Coronary artery (tissue), 2 donors: ENCODE data around the gene SIN3B.

Experiments used
- DNase-seq: peaks from one replicate; pipeline ENCODE4 v3.0.0-alpha.2; 2017; ENCODE audit warnings: low spot score
- H3K27ac ChIP-seq, 2 donors: fragments of 200-600 bp; sonication (generic); one replicate each; pipeline ENCODE4 v1.5.1; 2016 to 2019
- H3K4me3 ChIP-seq: fragments of 200-600 bp; sonication (generic); 2 replicates; pipeline ENCODE4 v1.5.1; 2016; ENCODE audit warnings: mild to moderate bottlenecking, moderate library complexity
- CTCF ChIP-seq: fragments of 200-600 bp; sonication (generic); IDR thresholded peaks from one replicate; pipeline ENCODE4 v1.5.1; 2019; ENCODE audit warnings: antibody characterized with exemption

SIN3B gene

GRCh38 chr19:16853066-16853465 is 23.9 kb downstream of the SIN3B start:
- H3K4me3 ChIP-seq, result no peak overlapping the region
- TF ChIP-seq CTCF, result no peak

GRCh38 chr19:16856091-16856490 is 26.9 kb downstream of the SIN3B start:
- DNase-seq, result no peak
- H3K4me3 ChIP-seq, result no peak overlapping the region
- TF ChIP-seq CTCF, result no peak
- H3K27ac ChIP-seq, result no peak overlapping the region

More at GRCh38 chr19:16853066-16853465, 23.9 kb downstream of the SIN3B start:
- H3K27ac ChIP-seq, result no peak overlapping the region
- DNase-seq, result no peak

GRCh38 chr19:16859626-16860025 is 30.4 kb downstream of the SIN3B start:
- no peak for DNase-seq
- H3K4me3 ChIP-seq, result no peak overlapping the region
- H3K27ac ChIP-seq, result no peak overlapping the region
- TF ChIP-seq CTCF, result no peak

GRCh38 chr19:16860118-16860517 is 30.9 kb downstream of the SIN3B start:
- H3K4me3 ChIP-seq, result no peak overlapping the region
- H3K27ac ChIP-seq, result no peak overlapping the region
- no peak for TF ChIP-seq CTCF
- no peak for DNase-seq

- no peak for DNase-seq
- no peak for TF ChIP-seq CTCF
- Histone ChIP-seq H3K27ac (no peak overlapping the region), H3K4me3 (no peak overlapping the region)
Observed at GRCh38 chr19:16861011-16861410, 31.8 kb downstream of the SIN3B start.

GRCh38 chr19:16861834-16862233 is 32.6 kb downstream of the SIN3B start:
- no peak for DNase-seq
- TF ChIP-seq CTCF, result no peak
- no peak overlapping the region for H3K27ac ChIP-seq
- no peak overlapping the region for H3K4me3 ChIP-seq

- Histone ChIP-seq H3K4me3 (no peak overlapping the region), H3K27ac (no peak overlapping the region)
- no peak for DNase-seq
- no peak for TF ChIP-seq CTCF
Observed at GRCh38 chr19:16862826-16863415, 33.7 kb downstream of the SIN3B start.
